Peyer's patch (tissue), 4 donors: ENCODE results near the gene NATD1. TPM values are rescaled to one million over a fixed set of nuclear protein-coding genes. Genes with fewer than 3 reads are reported as not detected.

Experiments
- DNase-seq, 3 donors: peaks; one replicate each; pipeline ENCODE4 v3.0.0-alpha.2; 2017 to 2019
- H3K27ac ChIP-seq, 4 donors: fragments of 200-600 bp; sonication (generic); one replicate each; pipeline ENCODE4 v1.5.1; 2016 to 2019
- H3K27me3 ChIP-seq, 2 donors: fragments of 200-600 bp; sonication (generic); one replicate each; pipeline ENCODE4 v1.5.1; 2019
- H3K36me3 ChIP-seq, 3 donors: fragments of 200-600 bp; sonication (generic); one replicate each; pipeline ENCODE4 v1.5.1; 2016 to 2019
- H3K4me1 ChIP-seq, 4 donors: fragments of 200-600 bp; sonication (generic); one replicate each; pipeline ENCODE4 v1.5.1; 2016 to 2019
- H3K4me3 ChIP-seq, 4 donors: fragments of 200-600 bp; sonication (generic); 1 replicate in 3 of 4; 2 replicates in 1 of 4; pipeline ENCODE4 v1.5.1; 2016 to 2019; ENCODE audit warnings: mild to moderate bottlenecking in 1 of 4
- H3K9me3 ChIP-seq, 4 donors: fragments of 200-600 bp; sonication (generic); one replicate each; pipeline ENCODE4 v1.5.1; 2016 to 2019; ENCODE audit warnings: mild to moderate bottlenecking in 1 of 4
- CTCF ChIP-seq, 6 experiments: fragments of 450-650 bp in 4 of 6; fragments of 200-600 bp in 2 of 6; sonication (generic) in 1 of 6; IDR thresholded peaks; one replicate each; pipeline ENCODE4 v1.5.1; 2017 to 2019; ENCODE audit warnings: antibody characterized with exemption in 6 of 6, mild to moderate bottlenecking in 3 of 6, moderate library complexity in 1 of 6
- POLR2A ChIP-seq, 2 donors: fragments of 450-650 bp; IDR thresholded peaks; one replicate each; pipeline ENCODE4 v1.5.1; 2017; ENCODE audit warnings: antibody characterized with exemption in 2 of 2, mild to moderate bottlenecking in 2 of 2, moderate library complexity in 2 of 2
- total RNA-seq, 4 donors: library from RNA; depleted of rRNA; stranded (reverse); fragments of >200 nt; gene quantifications; one replicate each; pipeline ENCODE4 v1.1.0, GENCODE V29; 2016

NATD1 gene
- 10 to 100 TPM in 2 of 4 donors, 1 to 10 TPM in 2; 5.0 to 11.4 (median 10.1) TPM for total RNA-seq

- DNase-seq = peak; percentile 91 to 95 (median 91)
- TF ChIP-seq POLR2A (IDR thresholded peaks at IDR 0.05) (peak in 1 of 2 donors; percentile 11), CTCF (IDR thresholded peaks at IDR 0.05) (no peak)
- Histone ChIP-seq H3K4me1 (peaks cover 0 to 30% (median 5%) of the 10 kb centered on the region in 4 donors), H3K27ac (peak within 1 kb of the TSS; percentile 34 to 76 (median 68)), H3K4me3 (peak within 1 kb of the TSS; percentile 34 to 85 (median 62)), H3K36me3 (no peaks in the 10 kb centered on the region), H3K27me3 (no peaks in the 10 kb centered on the region), H3K9me3 (no peaks in the 10 kb centered on the region)
Observed at GRCh38 chr17:21252796-21253645, at the start of gene NATD1. TSS of gene NATD1 (minus strand) at chr17:21253410. CDS start at chr17:21253264, 146 bp downstream.

- Histone ChIP-seq H3K27me3 (no peaks in the 10 kb centered on the region), H3K27ac (no peak overlapping the region), H3K36me3 (peaks cover 0 to 89% (median 0%) of the 10 kb centered on the region in 3 donors), H3K4me1 (no peaks in the 10 kb centered on the region), H3K4me3 (no peak overlapping the region), H3K9me3 (no peaks in the 10 kb centered on the region)
- DNase-seq = peak in 1 of 3 donors; percentile 50
- TF ChIP-seq CTCF (IDR thresholded peaks at IDR 0.05) = no peak
- TF ChIP-seq POLR2A (IDR thresholded peaks at IDR 0.05) = no peak
Observed at GRCh38 chr17:21301593-21302550, 48.7 kb upstream of the NATD1 start.

- Histone ChIP-seq H3K27ac (no peak overlapping the region), H3K9me3 (no peaks in the 10 kb centered on the region), H3K36me3 (peaks cover 0 to 79% (median 0%) of the 10 kb centered on the region in 3 donors), H3K4me1 (no peaks in the 10 kb centered on the region), H3K27me3 (no peaks in the 10 kb centered on the region), H3K4me3 (no peak overlapping the region)
- peak in 1 of 3 donors; percentile 50 for DNase-seq
- no peak for TF ChIP-seq CTCF (IDR thresholded peaks at IDR 0.05)
- TF ChIP-seq POLR2A (IDR thresholded peaks at IDR 0.05) = no peak
Observed at GRCh38 chr17:21300601-21301571, 47.7 kb upstream of the NATD1 start.

- peaks cover 0 to 73% (median 0%) of the 10 kb centered on the region in 3 donors for H3K36me3 ChIP-seq
Observed at GRCh38 chr17:21299981-21300600, 46.9 kb upstream of the NATD1 start.

More at GRCh38 chr17:21299981-21300600, 46.9 kb upstream of the NATD1 start:
- no peaks in the 10 kb centered on the region for H3K27me3 ChIP-seq
- no peak overlapping the region for H3K27ac ChIP-seq
- H3K9me3 ChIP-seq = no peaks in the 10 kb centered on the region
- H3K4me3 ChIP-seq = no peak overlapping the region
- DNase-seq = peak in 1 of 3 donors; percentile 48
- TF ChIP-seq POLR2A (IDR thresholded peaks at IDR 0.05) = no peak
- TF ChIP-seq CTCF (IDR thresholded peaks at IDR 0.05) = no peak
- H3K4me1 ChIP-seq = peaks cover 0 to 6% (median under 1%) of the 10 kb centered on the region in 4 donors
